WI38 (cell line): ENCODE measurements around the gene FAF1.

Experiments
- H3K4me3 ChIP-seq: 2 replicates; pipeline ENCODE4 v1.5.1; 2011; ENCODE audit warnings: low read depth, mild to moderate bottlenecking, control low read depth, low read length
- TF ChIP-seq, protein P1 (sequence below): IDR thresholded peaks from 2 replicates; pipeline ENCODE4 v1.5.1; 2012; ENCODE audit warnings: low read depth, mild to moderate bottlenecking, control low read depth, low read length

FAF1 gene

DNA sequence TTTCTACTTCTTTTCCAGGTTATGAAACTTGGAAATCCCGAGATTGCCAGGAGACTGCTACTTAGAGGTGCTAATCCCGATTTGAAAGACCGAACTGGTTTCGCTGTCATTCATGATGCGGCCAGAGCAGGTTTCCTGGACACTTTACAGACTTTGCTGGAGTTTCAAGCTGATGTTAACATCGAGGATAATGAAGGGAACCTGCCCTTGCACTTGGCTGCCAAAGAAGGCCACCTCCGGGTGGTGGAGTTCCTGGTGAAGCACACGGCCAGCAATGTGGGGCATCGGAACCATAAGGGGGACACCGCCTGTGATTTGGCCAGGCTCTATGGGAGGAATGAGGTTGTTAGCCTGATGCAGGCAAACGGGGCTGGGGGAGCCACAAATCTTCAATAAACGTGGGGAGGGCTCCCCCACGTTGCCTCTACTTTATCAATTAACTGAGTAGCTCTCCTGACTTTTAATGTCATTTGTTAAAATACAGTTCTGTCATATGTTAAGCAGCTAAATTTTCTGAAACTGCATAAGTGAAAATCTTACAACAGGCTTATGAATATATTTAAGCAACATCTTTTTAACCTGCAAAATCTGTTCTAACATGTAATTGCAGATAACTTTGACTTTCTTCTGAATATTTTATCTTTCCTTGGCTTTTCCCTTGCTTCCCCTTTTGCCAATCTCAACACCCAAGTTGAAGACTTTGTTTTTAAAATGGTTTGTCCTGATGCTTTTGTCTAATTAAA, 14.0 kb upstream of the FAF1 start:
- TF ChIP-seq, protein P1, sequence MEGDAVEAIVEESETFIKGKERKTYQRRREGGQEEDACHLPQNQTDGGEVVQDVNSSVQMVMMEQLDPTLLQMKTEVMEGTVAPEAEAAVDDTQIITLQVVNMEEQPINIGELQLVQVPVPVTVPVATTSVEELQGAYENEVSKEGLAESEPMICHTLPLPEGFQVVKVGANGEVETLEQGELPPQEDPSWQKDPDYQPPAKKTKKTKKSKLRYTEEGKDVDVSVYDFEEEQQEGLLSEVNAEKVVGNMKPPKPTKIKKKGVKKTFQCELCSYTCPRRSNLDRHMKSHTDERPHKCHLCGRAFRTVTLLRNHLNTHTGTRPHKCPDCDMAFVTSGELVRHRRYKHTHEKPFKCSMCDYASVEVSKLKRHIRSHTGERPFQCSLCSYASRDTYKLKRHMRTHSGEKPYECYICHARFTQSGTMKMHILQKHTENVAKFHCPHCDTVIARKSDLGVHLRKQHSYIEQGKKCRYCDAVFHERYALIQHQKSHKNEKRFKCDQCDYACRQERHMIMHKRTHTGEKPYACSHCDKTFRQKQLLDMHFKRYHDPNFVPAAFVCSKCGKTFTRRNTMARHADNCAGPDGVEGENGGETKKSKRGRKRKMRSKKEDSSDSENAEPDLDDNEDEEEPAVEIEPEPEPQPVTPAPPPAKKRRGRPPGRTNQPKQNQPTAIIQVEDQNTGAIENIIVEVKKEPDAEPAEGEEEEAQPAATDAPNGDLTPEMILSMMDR: no peak
- no peak overlapping the region for H3K4me3 ChIP-seq

DNA sequence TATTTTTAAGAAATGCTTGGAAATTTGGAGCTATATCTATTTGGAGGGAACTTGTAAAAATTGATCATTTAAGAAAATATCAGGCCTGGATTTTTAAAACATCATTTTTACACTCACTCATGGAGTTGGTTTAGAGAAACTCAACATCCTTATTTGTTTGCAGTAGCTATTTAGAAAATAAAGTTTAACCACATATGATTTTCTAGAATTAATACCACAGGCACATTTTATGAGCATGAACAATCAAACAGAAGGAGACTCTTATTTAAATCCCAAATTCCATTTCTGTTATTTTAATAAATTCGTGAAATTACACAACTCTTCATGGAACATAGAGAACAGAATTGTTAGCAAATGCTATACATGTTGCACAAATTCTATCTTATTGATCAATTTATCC, 13.2 kb upstream of the FAF1 start:
- no peak overlapping the region for H3K4me3 ChIP-seq
- TF ChIP-seq, protein P1: no peak

DNA sequence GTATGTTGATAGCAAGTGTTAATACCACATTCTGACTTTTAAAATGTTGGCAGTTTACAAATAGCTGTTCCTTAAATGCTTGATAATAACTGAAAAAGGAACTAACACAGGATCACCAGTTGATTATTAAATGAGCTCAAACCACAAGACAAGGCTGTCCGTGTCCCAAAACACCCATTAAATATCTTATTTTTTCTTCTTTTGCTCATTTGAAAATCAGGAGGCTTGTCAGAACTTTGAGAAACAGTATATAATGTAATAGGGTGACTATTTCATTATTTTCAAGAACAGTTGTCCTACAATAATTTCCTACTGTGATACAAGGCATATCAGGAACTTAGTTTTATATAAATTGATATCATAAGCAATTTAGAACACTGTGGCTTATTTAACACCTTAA, 12.7 kb upstream of the FAF1 start:
- TF ChIP-seq, protein P1: no peak
- H3K4me3 ChIP-seq: no peak overlapping the region

DNA sequence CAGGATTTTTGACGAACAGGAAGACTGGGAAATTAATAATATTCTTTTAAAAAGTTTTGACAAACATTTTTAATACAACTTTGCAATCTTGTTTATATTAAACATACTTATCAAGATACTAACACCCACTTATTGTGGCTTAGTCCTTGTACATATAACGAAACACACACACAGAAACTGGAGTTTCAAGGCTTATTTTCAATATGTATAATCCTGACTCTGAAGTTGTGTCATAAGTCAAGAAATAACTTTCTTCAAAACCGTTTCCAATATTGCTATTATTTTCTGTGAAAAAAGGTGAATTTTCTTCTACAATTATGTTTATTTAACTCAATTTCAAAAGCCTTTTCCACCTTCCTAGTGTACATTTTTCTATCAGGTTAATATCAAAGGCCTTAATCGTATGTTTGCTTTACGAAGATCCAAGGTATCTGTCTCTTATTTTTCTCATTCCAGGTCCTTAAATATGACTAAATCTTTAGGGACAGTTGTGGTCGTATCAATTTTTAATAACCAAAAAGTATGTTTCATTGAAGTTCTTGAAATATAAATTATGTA, 11.8 kb upstream of the FAF1 start:
- TF ChIP-seq, protein P1: no peak
- H3K4me3 ChIP-seq: peak overlapping the region; percentile 94

DNA sequence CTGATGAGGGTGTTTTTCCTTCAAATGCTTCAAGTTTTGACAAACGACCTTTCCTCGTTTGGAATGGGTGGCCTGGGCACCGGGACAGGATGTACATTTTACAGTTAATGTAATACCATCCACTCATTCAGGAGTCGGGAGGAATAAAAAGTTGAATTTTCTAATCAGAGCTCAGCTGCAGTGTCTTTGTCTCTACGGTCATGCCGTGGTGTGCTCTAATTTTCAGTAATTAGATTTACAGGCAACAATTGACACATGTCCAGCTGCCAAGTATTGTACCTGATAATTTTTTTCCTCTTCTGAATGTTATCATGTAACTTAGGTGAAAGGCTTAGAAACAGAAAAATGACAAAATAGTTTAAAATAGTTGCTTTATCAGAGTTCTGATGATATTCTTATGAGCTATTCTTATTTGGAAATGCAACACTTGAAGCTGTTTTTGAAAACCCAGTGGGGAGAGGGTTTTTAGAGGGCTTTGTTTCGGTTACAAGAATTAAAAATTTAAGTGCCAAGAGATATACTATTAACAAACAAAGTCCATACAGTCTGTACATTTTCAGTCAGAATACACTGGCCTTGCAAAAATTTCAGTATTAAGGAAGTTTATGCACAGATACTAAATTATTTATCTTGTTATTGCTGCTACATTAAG, 11.0 kb upstream of the FAF1 start:
- TF ChIP-seq, protein P1: no peak
- H3K4me3 ChIP-seq: peak overlapping the region; percentile 94

DNA sequence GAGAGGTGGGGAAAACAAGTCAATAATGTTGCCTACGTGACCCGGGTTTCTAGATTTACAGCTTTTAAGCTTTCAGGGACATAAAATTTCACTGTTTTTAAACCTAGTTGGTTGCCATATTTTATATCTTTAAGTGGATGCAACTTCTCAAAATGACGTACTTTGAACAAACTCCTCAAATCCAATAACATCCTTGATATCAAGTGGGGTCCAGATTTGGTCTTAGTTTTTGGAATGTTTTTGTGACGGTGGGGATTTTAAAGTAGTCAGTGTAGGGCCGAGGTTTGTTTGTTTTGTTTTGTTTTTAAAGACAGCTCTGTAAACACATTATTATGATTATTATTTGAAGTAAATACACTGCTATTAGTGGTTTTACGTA, 10.4 kb upstream of the FAF1 start:
- TF ChIP-seq, protein P1: no peak
- peak overlapping the region; percentile 94 for H3K4me3 ChIP-seq
